ENCODE results near the gene IL1RL1.

Gene IL1RL1

DNA sequence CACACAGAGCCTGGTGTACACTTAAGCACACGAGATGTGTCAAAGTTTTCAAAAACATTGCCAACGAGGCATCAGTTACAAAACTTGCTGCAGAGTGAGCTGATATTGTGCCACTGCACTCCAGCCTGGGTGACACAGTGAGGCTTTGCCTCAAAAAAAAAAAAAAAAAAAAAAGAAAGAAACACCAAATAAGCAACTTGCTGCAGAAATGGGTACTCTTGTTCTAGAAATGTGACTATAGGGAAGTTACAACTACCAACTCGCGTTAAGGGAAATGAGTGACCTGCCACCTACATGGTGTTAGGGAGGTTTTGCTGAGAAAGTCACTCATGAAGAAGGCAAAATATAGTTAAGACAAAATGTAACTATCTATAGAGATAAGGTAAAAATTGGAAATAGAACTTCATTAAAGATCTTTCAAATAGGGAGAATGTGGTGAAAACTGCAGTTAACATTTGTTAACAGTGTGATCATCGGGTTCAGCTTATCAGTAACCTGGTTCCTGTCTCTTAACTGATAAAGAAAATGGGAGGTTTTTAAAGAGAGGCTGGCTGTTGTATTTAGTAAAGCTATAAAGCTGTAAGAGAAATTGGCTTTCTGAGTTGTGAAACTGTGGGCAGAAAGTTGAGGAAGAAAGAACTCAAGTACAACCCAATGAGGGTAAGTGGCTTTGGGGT is at the start of gene IL1RL1:
Gene IL1RL1, plus strand, starts transcription at position 600 of the 677 bp plus-strand sequence. CDS start 26,702 bp downstream, outside the sequence.
- no peak for DNase-seq

DNA sequence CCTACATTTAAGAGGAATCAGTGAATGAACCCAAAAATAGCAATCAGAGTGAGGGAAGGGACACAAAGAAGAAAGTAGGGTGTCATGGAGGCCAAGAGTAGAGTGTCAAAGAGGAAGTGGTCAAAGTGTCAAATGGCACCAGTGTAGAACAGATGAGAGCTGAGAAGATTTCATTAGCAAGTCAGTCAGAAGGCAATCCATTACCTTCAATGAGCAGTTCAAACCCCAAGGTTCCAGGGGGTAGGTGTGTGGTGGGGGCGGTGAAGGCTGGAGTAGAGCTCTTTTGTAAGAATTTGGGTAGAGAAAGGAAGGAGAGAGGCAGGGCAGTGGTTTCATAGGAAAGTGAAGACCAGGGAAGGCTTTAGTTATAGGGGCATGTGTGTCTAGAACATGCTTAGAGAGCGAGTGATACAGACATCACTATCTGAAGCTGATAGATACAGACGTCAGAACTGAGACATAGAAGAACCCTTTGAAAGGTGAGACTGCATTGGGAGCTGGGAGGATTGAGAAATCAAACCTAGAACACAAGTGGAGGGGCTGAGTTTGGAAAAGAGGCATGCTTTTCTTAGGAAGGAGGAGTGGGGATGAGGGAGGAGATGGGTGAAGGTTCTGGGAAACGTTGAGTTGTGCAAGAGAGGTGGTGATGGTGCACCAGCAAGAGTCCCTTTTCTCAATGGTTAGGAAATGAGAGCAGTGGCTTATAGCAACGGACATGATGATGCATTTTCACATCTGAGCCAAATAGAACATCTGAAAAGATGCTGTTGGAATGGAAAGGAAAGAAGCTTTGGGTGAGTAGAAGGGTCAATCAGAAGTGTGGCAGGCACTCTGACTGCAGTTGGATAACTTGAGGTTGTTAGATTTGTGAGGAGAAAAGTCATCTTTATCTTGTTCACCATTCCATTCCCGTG is 48.9 kb upstream of the IL1RL1 start:
- no peak for DNase-seq

- no peak for DNase-seq
These were observed 46.4 kb upstream of the IL1RL1 start for GRCh38 chr2:102264952-102265351.

- no peak for DNase-seq
These were observed 45.2 kb upstream of the IL1RL1 start for GRCh38 chr2:102266204-102266603.

DNA sequence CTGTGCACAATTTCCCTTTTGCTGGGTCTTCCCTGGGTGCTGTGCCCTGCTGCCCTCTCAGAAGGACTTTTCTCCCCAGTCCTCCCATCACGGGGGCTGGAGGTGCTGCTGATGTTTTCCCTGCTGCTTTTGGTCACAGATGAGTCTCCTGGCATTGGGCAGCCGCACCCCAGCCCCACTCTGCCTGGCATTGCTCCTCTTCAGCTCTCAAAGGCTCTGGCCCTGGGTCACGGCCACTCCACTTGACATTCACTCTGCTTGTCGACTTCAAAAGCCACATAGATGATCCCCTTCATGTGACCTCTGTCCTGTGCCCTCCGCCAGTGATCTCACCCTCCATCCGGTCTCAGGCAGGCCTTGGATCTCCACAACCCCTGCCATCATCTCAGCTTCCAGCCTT is 43.6 kb upstream of the IL1RL1 start:
- DNase-seq: no peak

DNA sequence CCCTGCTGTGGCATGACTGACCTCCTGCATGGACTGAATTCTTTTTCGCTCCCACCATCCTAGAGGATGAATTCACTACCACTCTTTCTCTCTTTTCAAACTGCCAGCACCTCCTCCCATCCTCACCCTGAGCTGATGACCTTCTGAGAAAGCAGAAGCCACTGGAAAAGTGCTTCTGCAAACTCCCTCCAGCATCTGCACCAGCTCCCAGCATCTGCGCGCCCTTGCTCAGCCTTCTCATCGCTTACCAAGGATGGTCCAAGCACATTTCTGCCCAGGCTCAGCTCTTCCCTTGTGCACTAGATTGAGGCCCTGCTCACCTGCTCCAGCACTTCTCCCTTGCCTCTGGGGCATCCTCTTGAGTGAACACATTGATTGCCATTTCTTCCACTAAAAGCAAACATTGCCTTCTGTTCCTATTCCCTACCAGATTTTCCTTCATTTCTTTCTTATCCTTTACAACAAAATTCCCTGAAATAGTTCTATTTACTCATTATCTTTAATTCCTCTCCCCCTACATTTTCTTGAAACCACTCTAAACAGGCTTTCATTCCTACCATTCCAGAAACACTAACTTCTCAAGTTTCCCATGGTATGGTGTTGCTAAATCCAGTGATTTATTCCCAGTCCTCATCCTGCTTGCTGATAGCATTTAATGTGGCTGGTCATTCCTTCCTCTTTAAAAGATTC is 42.7 kb upstream of the IL1RL1 start:
- DNase-seq: no peak

- DNase-seq: no peak
These were observed 42.2 kb upstream of the IL1RL1 start for GRCh38 chr2:102269200-102269524.

GRCh38 chr2:102271844-102272243 is 39.5 kb upstream of the IL1RL1 start:
- no peak for DNase-seq

DNA sequence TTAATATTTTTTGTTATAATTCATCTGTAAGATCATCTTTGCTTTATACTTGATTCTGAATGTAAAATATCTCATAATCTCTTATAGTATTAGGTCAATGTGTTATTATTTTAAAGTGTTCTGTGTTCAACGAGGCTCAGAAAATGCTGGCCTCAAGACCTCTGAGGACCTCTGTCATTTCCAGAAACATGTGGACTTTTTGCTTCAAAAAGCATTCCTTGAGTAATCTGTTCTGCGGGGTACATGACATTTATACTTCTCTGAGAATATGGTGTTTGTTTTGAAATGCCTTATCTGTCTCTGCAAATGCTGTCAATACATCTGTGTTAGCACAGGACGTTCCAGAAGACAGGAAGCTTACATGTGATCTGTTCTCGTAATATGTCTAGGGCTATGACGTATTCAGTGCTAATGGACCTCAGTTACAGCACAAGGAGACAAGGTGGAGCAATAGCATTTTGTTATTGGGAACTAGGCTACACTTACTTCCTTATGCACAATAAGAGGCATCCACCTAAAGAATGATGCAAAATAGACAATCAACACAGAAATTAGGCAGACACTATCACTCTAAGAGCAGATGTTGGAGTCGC is 37.6 kb upstream of the IL1RL1 start:
- DNase-seq: no peak

- no peak for DNase-seq
These were observed 34.7 kb upstream of the IL1RL1 start for GRCh38 chr2:102276549-102277201.

GRCh38 chr2:102277202-102277700 is 34.1 kb upstream of the IL1RL1 start:
- DNase-seq: no peak

GRCh38 chr2:102278720-102279390 is 32.5 kb upstream of the IL1RL1 start:
- no peak for DNase-seq

DNA sequence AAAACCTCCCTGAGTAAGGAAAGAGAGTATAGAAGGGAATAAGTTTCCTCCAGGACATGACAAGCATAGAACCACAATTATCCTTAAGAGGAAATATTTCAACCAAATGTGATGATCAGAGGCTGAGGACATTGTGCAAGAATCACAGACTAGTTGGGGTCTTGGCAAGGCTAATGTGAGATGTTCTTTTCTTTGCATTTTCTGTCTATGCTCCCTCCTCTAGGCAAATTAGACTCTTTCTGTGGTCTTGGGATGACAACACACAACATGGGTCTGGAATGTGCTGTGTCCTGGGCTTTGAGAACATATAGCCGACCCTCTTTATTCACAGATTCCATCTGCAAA is 32.0 kb upstream of the IL1RL1 start:
- no peak for DNase-seq

DNA sequence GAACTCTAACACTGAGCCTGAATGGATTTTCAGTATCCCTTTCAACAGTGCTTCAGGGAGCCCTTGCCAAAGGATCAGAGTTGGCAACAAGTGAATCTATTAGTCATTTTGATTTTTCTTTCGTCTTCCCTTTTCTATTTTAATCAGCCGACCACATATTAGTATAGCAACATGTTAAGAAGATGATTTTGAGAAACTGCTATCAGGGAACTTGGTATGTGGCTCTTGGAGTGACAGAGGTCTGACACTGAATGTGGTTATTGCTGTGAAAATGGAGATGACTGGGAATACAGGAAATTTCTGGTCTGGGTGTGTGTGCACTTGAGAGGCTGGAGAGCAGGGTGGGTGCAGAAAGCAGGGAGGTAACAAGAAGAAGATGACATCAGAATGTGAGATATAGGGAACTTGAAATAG is 28.7 kb upstream of the IL1RL1 start:
- no peak for DNase-seq

DNA sequence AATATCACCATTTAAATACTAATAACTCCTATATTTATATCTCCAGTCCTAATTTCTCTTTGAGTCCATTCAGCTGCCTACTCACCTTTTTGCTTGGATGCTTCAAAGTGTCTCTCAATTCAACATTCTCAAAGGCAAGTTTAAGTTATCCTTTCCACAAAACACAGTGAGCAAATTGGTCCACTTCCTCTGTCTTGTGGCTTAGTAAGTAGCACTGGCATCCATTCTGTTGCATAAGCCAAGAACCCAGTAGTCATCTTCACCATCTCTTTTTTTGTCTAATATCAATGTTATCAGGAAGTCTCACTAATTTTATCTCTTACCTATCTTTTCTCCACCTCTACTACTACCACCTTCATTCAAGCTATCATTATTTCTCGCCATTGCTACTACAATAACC is 27.4 kb upstream of the IL1RL1 start:
- DNase-seq: no peak

GRCh38 chr2:102284611-102285010 is 26.8 kb upstream of the IL1RL1 start:
- DNase-seq: no peak

DNA sequence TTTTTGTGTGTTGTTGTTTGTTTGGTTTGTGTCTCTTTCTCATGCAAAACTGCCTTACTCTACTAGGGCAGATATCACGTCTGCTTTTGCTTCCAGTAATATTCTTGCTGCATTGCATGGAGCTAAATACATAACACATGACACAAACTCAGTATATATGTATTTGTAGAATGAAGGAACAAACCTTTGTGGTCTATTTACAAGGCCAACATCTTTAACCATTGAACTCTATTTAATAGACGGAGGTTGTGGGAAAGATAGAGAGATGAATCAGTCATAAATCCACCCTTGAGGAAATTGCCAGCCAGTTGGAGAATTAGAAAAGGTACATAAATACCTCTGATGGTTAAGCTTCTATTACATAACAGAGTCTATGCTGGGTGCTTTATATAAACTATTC is 26.0 kb upstream of the IL1RL1 start:
- no peak for DNase-seq

DNA sequence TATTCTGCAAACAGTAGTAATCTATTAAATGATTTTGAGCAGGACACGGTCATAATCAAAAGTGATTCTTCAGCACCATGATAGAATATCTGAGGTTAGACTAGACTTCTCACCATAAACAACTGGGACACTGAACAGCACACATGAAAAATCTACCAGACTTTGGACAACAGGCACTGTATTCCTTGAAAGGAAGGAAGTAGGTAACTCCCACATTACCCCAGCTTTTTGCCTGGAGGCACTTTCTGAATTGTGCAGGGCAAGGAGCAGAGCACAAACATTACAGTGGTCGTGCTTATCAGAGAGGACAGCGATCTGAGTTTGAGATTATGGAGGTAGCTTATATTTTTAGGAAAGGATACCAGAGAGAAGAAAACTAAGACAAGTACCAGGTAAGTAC is 25.3 kb upstream of the IL1RL1 start:
- no peak for DNase-seq

DNA sequence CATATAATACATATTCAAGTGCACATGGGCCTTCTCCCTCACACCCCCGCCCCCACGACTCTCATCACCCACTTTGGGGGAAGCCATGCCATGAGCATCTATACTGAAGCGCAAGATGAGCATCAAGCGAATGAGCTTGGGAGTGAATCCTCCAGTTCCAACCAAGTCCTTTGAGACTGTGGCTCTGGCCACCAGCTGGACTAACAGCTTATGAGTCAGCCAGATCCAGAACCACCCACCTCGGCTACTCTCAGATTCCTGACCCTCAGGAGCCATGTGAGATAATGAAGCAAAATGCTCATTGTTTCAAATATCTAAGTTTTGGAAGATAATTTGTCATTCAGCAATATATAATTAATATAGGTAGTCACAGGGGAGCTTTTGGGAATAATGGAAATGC is 22.2 kb upstream of the IL1RL1 start:
- no peak for DNase-seq

DNA sequence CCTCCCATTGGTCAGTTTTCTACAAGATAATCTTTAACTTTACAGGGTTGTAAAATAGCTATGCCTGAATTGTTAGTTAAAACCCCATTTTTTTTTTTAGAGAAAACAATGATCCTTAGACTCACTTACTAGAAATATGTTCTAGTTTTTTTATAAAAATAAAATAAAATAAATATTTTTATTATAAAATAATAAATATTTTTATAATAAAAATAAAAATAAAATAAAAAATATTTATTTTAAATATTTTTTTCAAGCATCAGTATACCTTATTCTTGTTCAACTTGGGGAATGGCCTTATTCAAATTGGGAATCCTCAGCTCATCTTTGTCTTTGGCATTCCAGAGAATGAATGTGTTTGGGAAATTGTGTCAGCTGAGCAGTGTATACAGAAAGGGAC is 20.8 kb upstream of the IL1RL1 start:
- DNase-seq: no peak
